GM13977 (cell line): Measurements from ENCODE around the gene SIGLEC11.

Experiments used
- DNase-seq: peaks from one replicate; pipeline ENCODE4 v3.0.0; 2012; ENCODE audit warnings: low spot score
- CTCF ChIP-seq: IDR thresholded peaks from 2 replicates; pipeline ENCODE4 v1.5.1; 2012; ENCODE audit warnings: mild to moderate bottlenecking, control low read depth; ENCODE audit not compliant: insufficient read depth; ENCODE audit errors: extremely low read depth, missing control alignments
- in situ Hi-C: fragments of 300-500 bp; cut with MboI; formaldehyde crosslinking; loops from one replicate; pipeline ENCODE4 v1.12.0; 2022; ENCODE audit warnings: low sequenced_read_pairs, low pct_unique_long_range_greater_than_20kb, mixed read lengths, inconsistent platforms; ENCODE audit not compliant: unreplicated experiment

Gene SIGLEC11

GRCh38 chr19:49921871-49922795, 38.8 kb downstream of the SIGLEC11 start:
- DNase-seq, result no peak
- TF ChIP-seq CTCF, result no peak
- in situ Hi-C loops, result no loop called here

GRCh38 chr19:49920624-49921363, 40.2 kb downstream of the SIGLEC11 start:
- TF ChIP-seq CTCF, result no peak
- in situ Hi-C loops, result no loop called here
- no peak for DNase-seq

- in situ Hi-C loops, result no loop called here
- no peak for TF ChIP-seq CTCF
- no peak for DNase-seq
Observed at GRCh38 chr19:49918089-49918488, 42.9 kb downstream of the SIGLEC11 start.

- peak; percentile 13 for TF ChIP-seq CTCF
- DNase-seq, result no peak
- in situ Hi-C loops, result no loop called here
Observed at GRCh38 chr19:49916839-49917733, 43.9 kb downstream of the SIGLEC11 start.

- TF ChIP-seq CTCF, result no peak
- no peak for DNase-seq
- in situ Hi-C loops, result no loop called here
Observed at GRCh38 chr19:49915271-49915670, 45.7 kb downstream of the SIGLEC11 start.

GRCh38 chr19:49913720-49914119, 47.3 kb downstream of the SIGLEC11 start:
- DNase-seq, result no peak
- in situ Hi-C loops, result no loop called here

More at GRCh38 chr19:49913720-49914119, 47.3 kb downstream of the SIGLEC11 start:
- TF ChIP-seq CTCF, result no peak
